ENCODE data around the gene RANBP9.

DNA sequence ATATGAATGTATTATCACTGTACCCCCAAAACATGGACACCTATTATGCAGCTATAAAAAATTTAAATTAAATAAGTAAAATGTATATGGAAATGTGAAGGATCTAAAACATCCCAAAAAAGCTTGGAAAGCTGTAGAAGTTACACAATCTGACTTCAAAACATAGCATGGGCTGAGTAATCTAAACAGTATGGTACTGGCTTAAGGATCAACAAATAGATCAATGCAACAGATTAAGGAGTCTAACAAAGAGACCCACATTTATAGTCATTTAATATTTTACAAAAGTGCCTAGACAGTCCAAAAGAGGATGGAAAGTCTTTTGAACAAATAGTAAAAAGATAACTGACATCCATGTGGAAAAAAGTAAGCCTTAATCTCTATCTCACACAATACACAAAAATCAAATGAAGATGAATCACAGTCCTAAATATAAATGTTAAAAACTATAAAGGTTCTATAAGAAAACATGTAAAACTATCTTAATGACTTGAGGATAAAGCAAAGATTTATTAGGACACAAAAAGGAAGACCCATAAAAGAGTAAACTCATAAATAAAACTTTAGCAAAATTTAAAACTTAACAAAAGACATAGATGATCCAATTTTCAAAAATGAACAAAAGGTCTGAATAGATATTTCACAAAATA lies 46.8 kb downstream of the RANBP9 start:
- TF ChIP-seq, protein P1, sequence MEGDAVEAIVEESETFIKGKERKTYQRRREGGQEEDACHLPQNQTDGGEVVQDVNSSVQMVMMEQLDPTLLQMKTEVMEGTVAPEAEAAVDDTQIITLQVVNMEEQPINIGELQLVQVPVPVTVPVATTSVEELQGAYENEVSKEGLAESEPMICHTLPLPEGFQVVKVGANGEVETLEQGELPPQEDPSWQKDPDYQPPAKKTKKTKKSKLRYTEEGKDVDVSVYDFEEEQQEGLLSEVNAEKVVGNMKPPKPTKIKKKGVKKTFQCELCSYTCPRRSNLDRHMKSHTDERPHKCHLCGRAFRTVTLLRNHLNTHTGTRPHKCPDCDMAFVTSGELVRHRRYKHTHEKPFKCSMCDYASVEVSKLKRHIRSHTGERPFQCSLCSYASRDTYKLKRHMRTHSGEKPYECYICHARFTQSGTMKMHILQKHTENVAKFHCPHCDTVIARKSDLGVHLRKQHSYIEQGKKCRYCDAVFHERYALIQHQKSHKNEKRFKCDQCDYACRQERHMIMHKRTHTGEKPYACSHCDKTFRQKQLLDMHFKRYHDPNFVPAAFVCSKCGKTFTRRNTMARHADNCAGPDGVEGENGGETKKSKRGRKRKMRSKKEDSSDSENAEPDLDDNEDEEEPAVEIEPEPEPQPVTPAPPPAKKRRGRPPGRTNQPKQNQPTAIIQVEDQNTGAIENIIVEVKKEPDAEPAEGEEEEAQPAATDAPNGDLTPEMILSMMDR (IDR thresholded peaks at IDR 0.05; ENCODE audit: low read depth, low read length, poor library complexity, severe bottlenecking), result no peak
- TF ChIP-seq EZH2phosphoT487 (IDR thresholded peaks at IDR 0.05; ENCODE audit: borderline replicate concordance, low read length), result no peak

Data from DOHH2 (cell line).